H1 (cell line): ENCODE results near the gene GGT5.

ENCODE experiments used
- CHD2 ChIP-seq: IDR thresholded peaks from 2 replicates; pipeline ENCODE4 v1.6.1; 2012; ENCODE audit warnings: low read length, improper control_type of control experiment
- GABPA ChIP-seq: IDR thresholded peaks from 2 replicates; pipeline ENCODE4 v1.6.1; 2011; ENCODE audit warnings: mild to moderate bottlenecking, low read length, moderate library complexity, borderline replicate concordance; ENCODE audit not compliant: insufficient read depth
- POLR2A ChIP-seq, 2 experiments: IDR thresholded peaks; 1 replicate in 1 of 2; 2 replicates in 1 of 2; pipeline ENCODE4 v1.6.1; 2011; ENCODE audit warnings: low read depth in 2 of 2, low read length in 2 of 2, mild to moderate bottlenecking in 2 of 2; ENCODE audit errors: control extremely low read depth in 1 of 2
- POLR2AphosphoS5 ChIP-seq: IDR thresholded peaks from 2 replicates; pipeline ENCODE4 v1.6.1; 2011; ENCODE audit warnings: low read depth, low read length
- POU5F1 ChIP-seq: IDR thresholded peaks from 2 replicates; pipeline ENCODE4 v1.6.1; 2011; ENCODE audit warnings: low read depth, mild to moderate bottlenecking, low read length, moderate library complexity
- RBBP5 ChIP-seq: IDR thresholded peaks from 2 replicates; pipeline ENCODE4 v1.7.1; 2012; ENCODE audit warnings: low read depth, mild to moderate bottlenecking, inconsistent platforms, low read length, moderate library complexity, borderline replicate concordance
- RXRA ChIP-seq: IDR thresholded peaks from 2 replicates; pipeline ENCODE4 v1.6.1; 2011; ENCODE audit warnings: low read depth, mild to moderate bottlenecking, low read length, moderate library complexity; ENCODE audit not compliant: insufficient read depth
- TAF7 ChIP-seq: optimal IDR thresholded peaks from 2 replicates; pipeline ENCODE3; 2011; ENCODE audit warnings: low read depth, mild to moderate bottlenecking, inconsistent platforms, low read length, moderate library complexity, borderline replicate concordance
- TBP ChIP-seq: IDR thresholded peaks from 2 replicates; pipeline ENCODE4 v1.6.1; 2011; ENCODE audit warnings: low read depth, low read length, improper control_type of control experiment
- TCF12 ChIP-seq: IDR thresholded peaks from 2 replicates; pipeline ENCODE4 v1.6.1; 2011; ENCODE audit warnings: low read depth, mild to moderate bottlenecking, low read length
- TF ChIP-seq, protein P1 (sequence below), 3 experiments: IDR thresholded peaks; 1 replicate in 2 of 3; 2 replicates in 1 of 3; pipeline versions ENCODE4 v1.5.1 to v1.6.1; 2011; ENCODE audit warnings: low read length in 3 of 3, mild to moderate bottlenecking in 3 of 3, inconsistent platforms in 2 of 3, low read depth in 1 of 3, moderate library complexity in 1 of 3; ENCODE audit not compliant: insufficient read depth in 1 of 3; ENCODE audit errors: control extremely low read depth in 1 of 3
- TF ChIP-seq, protein P2 (sequence below): IDR thresholded peaks from 2 replicates; pipeline ENCODE4 v1.6.1; 2011; ENCODE audit warnings: low read length, improper control_type of control experiment
- TF ChIP-seq, protein P3 (sequence below): IDR thresholded peaks from 2 replicates; pipeline ENCODE4 v1.6.1; 2012; ENCODE audit warnings: low read length, inconsistent platforms

DNA sequence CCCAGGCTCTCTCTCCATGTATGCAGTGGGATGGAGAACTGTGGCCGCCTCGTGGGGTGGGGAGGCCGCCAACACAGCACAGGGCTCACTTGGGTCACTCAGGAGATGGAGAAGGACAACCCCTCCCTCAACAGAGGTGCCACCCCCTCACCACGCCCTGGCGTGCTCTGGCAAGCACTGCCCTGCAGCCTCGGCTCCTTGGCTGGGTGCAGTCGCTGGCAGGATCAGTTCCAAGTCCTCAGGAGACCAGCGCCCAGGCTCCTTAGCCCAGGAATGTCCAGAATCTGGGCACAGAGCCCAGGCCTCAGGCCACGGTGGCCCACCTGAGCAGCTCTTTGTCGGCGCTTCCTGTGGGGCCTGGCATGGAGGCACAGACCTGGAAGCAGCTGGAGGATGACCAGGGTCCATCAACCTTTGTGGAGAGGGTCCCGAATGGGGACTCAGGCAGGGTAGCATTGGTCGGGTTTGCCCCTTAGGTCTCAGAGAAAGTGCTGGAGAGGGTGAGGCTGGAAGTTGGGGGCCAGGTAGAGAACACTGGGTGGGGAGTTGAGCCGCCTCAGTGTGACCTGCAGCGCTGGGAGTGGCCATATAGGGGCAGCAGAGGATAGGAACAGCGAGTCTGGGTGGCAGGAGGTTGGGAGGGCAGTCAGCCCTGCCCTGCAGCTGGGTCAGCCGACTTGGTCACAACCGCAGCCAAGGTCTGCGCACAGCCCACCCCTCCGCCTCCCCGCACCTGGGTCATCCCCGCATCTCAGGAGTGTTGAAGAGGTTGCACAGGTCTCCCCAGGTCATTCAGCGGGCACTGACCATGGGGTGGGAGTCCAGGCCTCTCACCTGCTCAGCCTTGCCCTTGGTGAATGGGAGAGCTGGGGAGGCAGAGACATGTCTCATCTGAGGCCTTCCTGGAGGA lies 55.4 kb downstream of the GGT5 start:
- TF ChIP-seq TCF12 (no peak), TBP (no peak), GABPA (0 out of 2 replicates have a peak, but pooled peaks have one; percentile 57), TAF7 (no peak), CHD2 (no peak), POLR2AphosphoS5 (no peak), RXRA (no peak), POLR2A (IDR thresholded peaks at IDR 0.05; ENCODE audit: control extremely low read depth in 1 of 2, low read depth in 2 of 2, low read length in 2 of 2) (no peak), RBBP5 (no peak), POU5F1 (no peak)
- TF ChIP-seq, protein P1, sequence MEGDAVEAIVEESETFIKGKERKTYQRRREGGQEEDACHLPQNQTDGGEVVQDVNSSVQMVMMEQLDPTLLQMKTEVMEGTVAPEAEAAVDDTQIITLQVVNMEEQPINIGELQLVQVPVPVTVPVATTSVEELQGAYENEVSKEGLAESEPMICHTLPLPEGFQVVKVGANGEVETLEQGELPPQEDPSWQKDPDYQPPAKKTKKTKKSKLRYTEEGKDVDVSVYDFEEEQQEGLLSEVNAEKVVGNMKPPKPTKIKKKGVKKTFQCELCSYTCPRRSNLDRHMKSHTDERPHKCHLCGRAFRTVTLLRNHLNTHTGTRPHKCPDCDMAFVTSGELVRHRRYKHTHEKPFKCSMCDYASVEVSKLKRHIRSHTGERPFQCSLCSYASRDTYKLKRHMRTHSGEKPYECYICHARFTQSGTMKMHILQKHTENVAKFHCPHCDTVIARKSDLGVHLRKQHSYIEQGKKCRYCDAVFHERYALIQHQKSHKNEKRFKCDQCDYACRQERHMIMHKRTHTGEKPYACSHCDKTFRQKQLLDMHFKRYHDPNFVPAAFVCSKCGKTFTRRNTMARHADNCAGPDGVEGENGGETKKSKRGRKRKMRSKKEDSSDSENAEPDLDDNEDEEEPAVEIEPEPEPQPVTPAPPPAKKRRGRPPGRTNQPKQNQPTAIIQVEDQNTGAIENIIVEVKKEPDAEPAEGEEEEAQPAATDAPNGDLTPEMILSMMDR (IDR thresholded peaks at IDR 0.05; ENCODE audit: control extremely low read depth in 1 of 3, insufficient read depth in 1 of 3, low read depth in 1 of 3, low read length in 3 of 3) = peak; percentile 96 to 98 (median 98)
- TF ChIP-seq, protein P2, sequence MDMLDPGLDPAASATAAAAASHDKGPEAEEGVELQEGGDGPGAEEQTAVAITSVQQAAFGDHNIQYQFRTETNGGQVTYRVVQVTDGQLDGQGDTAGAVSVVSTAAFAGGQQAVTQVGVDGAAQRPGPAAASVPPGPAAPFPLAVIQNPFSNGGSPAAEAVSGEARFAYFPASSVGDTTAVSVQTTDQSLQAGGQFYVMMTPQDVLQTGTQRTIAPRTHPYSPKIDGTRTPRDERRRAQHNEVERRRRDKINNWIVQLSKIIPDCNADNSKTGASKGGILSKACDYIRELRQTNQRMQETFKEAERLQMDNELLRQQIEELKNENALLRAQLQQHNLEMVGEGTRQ = no peak
- TF ChIP-seq, protein P3, sequence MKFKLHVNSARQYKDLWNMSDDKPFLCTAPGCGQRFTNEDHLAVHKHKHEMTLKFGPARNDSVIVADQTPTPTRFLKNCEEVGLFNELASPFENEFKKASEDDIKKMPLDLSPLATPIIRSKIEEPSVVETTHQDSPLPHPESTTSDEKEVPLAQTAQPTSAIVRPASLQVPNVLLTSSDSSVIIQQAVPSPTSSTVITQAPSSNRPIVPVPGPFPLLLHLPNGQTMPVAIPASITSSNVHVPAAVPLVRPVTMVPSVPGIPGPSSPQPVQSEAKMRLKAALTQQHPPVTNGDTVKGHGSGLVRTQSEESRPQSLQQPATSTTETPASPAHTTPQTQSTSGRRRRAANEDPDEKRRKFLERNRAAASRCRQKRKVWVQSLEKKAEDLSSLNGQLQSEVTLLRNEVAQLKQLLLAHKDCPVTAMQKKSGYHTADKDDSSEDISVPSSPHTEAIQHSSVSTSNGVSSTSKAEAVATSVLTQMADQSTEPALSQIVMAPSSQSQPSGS = no peak
